Choroid plexus epithelial cell (primary cell): ENCODE data around the gene RAB10.
"Not testable (repeated sequence)": the region's sequence is repeated elsewhere in the genome, so short reads cannot be mapped to it uniquely, and the experiment has no call there.

Experiments
- DNase-seq: peaks from one replicate; pipeline ENCODE4 v3.0.0-alpha.2; 2010; ENCODE audit warnings: low read depth
- H3K4me3 ChIP-seq: 2 replicates; pipeline ENCODE4 v1.5.1; 2011; ENCODE audit warnings: low read depth, mild to moderate bottlenecking, control low read depth, low read length, moderate library complexity
- CTCF ChIP-seq: conservative IDR thresholded peaks from 2 replicates; pipeline ENCODE4 v1.5.1; 2011; ENCODE audit warnings: low read depth, mild to moderate bottlenecking, control low read depth, inconsistent platforms, low read length, moderate library complexity

The RAB10 gene

GRCh38 chr2:26073830-26074229 is 39.9 kb downstream of the RAB10 start:
- no peak overlapping the region for H3K4me3 ChIP-seq
- DNase-seq: no peak
- no peak for TF ChIP-seq CTCF

- H3K4me3 ChIP-seq: no peak overlapping the region
- no peak for TF ChIP-seq CTCF
- no peak for DNase-seq
These were observed 40.8 kb downstream of the RAB10 start for GRCh38 chr2:26074676-26075075.

GRCh38 chr2:26075173-26075572 is 41.3 kb downstream of the RAB10 start:
- no peak for DNase-seq
- no peak for TF ChIP-seq CTCF
- no peak overlapping the region for H3K4me3 ChIP-seq

- no peak overlapping the region for H3K4me3 ChIP-seq
- no peak for DNase-seq
- TF ChIP-seq CTCF: no peak
These were observed 42.2 kb downstream of the RAB10 start for GRCh38 chr2:26076001-26076587.

- no peak for DNase-seq
These were observed 43.4 kb downstream of the RAB10 start for GRCh38 chr2:26077291-26077690.

GRCh38 chr2:26078939-26079338 is 45.1 kb downstream of the RAB10 start:
- DNase-seq: no peak
- H3K4me3 ChIP-seq: no peak overlapping the region
- no peak for TF ChIP-seq CTCF

More at GRCh38 chr2:26077291-26077690, 43.4 kb downstream of the RAB10 start:
- no peak overlapping the region for H3K4me3 ChIP-seq
- TF ChIP-seq CTCF: no peak

- no peak for TF ChIP-seq CTCF
- peak; percentile 23 for DNase-seq
- no peak overlapping the region for H3K4me3 ChIP-seq
These were observed 46.5 kb downstream of the RAB10 start for GRCh38 chr2:26080356-26080755.

GRCh38 chr2:26080925-26081324 is 47.0 kb downstream of the RAB10 start:
- not testable (repeated sequence) for H3K4me3 ChIP-seq, DNase-seq
